NCI-H1694 treated with DMSO at 0.1 percent for 48 hours (cell line): ENCODE data around the gene SCARB1.

Experiments
- DNase-seq: peaks from one replicate; lab custom pipeline; 2025; lab: John Stamatoyannopoulos, UW

SCARB1 gene

DNA sequence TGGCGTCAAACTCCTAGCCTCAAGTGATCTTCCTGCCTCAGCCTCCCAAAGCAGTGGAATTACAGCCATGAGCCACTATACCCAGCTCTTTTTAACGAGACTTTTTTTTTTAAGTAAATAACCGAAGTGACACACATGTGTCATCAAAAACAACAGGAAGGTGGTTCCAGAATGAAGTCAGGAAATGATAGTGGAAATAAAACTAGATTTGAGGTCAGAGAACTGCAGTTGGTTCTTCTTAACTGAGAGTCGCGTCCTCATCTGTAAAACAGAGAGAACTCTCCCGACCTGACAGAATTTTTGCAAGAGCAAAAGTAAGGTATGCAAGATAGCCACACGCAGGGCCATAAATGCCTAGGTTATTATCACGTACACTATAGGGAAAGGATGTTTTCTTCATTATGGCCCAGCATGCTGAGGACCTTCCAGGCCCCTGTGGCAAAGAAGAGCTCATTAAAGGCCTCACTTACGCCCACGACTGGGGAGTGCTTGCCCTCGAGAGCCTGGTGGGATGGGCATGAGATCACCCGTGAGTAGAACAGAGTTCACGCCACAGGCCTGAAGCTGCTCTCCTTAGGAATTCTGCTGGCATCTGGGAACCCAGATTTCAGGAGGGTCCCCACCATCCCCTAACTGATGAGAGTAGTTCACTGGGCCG, 67.2 kb downstream of the SCARB1 start:
- DNase-seq = no peak

DNA sequence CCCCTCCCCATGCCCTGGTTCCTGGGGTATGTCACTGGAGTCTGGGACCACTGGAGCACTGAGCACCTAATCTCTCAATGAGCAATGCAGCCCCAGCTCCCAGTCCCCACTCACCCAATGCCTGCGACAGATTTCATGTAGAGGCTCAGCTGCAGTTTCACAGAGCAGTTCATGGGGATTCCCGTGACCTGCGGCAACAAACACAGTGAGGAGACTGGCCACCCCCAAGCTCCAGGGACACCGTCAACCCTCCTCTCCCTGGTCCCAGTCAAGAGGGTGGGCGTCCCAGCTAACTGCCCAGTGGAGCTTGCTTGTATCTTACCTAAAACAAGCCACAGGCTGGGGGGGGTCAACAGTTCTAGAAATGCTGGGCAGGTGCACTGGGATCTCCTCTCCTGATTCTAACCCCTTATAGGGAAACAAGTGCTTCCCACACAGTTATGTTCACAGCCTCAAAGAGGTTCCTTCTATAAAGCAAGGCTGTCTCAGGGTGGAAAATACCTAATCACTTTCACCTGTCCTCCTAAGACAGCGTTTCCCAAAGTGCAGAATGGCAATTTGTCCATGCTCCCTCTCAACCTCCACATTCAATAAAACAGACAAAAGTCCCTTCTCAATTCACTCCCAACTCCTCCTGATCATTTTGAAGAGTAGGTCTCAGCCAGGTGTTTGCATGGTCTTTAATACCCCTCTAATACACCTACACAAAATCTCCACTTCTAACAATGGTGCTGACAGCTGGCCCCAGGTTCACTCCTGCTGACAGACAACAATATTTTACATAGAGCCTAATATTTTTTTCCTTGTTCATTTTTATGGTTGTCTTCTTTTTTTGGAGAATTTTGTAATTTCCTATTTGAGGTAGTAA, 68.3 kb downstream of the SCARB1 start:
- no peak for DNase-seq

- DNase-seq = no peak
Observed at GRCh38 chr12:124792961-124793441, 70.7 kb downstream of the SCARB1 start.

DNA sequence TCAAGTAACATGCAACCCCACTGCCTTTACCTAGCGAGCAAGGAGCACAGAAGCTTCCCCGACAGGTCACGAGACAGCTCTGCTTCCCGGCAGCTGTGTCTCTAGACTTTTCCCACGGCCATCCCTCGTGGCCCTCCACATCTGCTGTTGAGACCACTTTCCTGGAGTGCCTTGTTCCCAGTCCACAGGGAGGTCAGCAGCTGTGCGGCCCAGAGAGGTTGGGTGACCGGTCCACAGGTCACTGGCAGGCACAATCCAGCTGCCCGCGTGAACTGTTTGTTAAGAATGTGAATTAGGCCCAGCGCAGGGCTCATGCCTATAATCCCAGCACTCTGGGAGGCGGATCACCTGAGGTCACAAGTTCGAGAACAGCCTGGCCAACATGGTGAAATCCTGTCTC, 71.5 kb downstream of the SCARB1 start:
- DNase-seq = no peak

DNA sequence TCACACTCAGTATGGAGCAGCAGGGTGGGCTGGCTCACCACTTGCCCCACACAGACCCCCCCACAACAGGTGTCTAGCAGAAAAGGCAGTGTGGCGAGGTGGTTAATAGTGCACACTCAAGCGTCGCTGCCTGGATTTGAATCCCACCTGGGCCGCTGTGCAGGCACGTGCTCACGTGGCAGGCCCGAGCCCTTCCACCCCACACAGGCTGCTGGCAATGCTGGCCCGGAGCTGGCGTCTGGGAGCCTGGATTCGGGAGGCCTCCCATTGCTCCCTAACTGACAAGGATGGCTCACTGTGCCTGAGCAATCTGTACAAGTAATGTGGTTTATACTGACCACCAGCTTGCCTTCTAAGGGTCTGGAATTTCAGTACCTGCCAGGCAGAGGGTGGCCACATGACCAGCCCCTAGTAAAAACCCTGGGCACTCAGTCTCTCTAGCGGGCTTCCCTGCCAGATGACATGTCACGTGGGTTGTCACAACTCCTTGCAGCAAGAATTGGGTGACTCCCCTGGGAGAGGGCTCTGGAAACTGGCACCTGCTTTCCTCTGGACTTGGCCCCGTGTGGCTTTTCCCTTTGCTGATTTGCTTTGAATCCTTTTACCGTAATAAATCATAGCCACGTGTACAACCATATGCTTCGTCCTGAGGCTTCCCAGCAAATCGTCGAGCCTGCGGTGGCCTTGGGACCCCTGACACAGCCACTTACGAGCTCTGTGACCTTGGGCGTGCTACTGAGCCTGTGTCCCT, 72.8 kb downstream of the SCARB1 start:
- peak; percentile 63 for DNase-seq

- no peak for DNase-seq
Observed at GRCh38 chr12:124788936-124789555, 74.6 kb downstream of the SCARB1 start.

GRCh38 chr12:124786061-124786964, 77.4 kb downstream of the SCARB1 start:
- DNase-seq = no peak

DNA sequence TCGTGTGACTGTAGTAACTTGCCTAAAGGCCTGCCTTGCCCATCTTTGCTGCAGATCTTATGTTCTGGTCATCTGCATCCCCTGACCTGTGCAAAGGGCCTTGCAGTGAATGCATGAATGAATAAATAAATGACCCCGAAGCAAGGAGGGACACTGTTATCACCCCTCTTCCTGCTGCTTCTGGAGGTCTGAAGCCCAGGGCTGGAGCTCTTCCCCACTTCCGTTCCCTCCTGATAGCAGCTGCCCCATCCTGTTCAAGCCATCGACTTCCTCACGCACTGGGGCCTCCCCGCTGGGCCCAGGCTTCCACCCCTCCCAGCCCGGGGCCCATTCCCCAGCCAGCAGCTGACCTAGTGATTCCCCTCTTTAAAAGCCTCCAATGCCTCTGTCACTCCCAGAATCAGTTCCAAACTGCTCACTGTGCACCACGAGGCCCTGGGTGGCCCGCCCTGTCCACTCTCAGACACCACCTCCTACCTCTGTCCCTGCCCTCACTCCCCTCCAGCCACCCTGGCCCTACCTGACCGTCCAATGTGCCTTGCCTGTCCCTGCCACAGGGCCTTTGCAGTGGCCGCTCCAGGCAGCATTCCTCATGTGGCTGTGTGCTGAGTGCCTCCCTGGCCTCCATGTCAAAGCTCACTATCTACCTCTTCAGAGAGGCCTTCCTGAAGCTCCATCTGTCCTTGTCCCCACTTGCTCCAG, 78.6 kb downstream of the SCARB1 start:
- no peak for DNase-seq

GRCh38 chr12:124783087-124783486, 80.6 kb downstream of the SCARB1 start:
- DNase-seq = no peak

- DNase-seq = no peak
Observed at GRCh38 chr12:124782132-124782531, 81.5 kb downstream of the SCARB1 start.

- no peak for DNase-seq
Observed at GRCh38 chr12:124780752-124781685, 82.6 kb downstream of the SCARB1 start.

- DNase-seq = no peak
Observed at GRCh38 chr12:124780336-124780735, 83.3 kb downstream of the SCARB1 start.

GRCh38 chr12:124779161-124780141, 84.2 kb downstream of the SCARB1 start:
- DNase-seq = no peak

- no peak for DNase-seq
Observed at GRCh38 chr12:124778411-124778810, 85.3 kb downstream of the SCARB1 start.

GRCh38 chr12:124777399-124778372, 86.0 kb downstream of the SCARB1 start:
- DNase-seq = no peak

- no peak for DNase-seq
Observed at GRCh38 chr12:124776125-124776513, 87.5 kb downstream of the SCARB1 start.
